Islet precursor cell (in vitro differentiated cells): ENCODE data around the gene FMN1.
"Not testable (repeated sequence)": the region's sequence is repeated elsewhere in the genome, so short reads cannot be mapped to it uniquely, and the experiment has no call there.

ENCODE experiments used
- DNase-seq: peaks from one replicate; pipeline ENCODE4 v3.0.0-alpha.2; 2018

Gene FMN1

GRCh38 chr15:32957219-32957618, 237.3 kb downstream of the FMN1 start:
- no peak for DNase-seq

GRCh38 chr15:32956711-32957110, 237.8 kb downstream of the FMN1 start:
- DNase-seq = no peak

GRCh38 chr15:32956006-32956405, 238.5 kb downstream of the FMN1 start:
- no peak for DNase-seq

- DNase-seq = no peak
Observed at GRCh38 chr15:32953533-32953910, 241.0 kb downstream of the FMN1 start.

GRCh38 chr15:32952901-32953532, 241.5 kb downstream of the FMN1 start:
- no peak for DNase-seq

- DNase-seq = no peak
Observed at GRCh38 chr15:32951736-32952464, 242.6 kb downstream of the FMN1 start.

- not testable (repeated sequence) for DNase-seq
Observed at GRCh38 chr15:32950051-32950450, 244.5 kb downstream of the FMN1 start.

- DNase-seq = no peak
Observed at GRCh38 chr15:32946210-32946609, 248.3 kb downstream of the FMN1 start.

GRCh38 chr15:32944431-32944830, 250.1 kb downstream of the FMN1 start:
- no peak for DNase-seq

GRCh38 chr15:32943711-32944110, 250.8 kb downstream of the FMN1 start:
- no peak for DNase-seq

- no peak for DNase-seq
Observed at GRCh38 chr15:32942401-32942841, 252.1 kb downstream of the FMN1 start.

- DNase-seq = peak; percentile 77
Observed at GRCh38 chr15:32941823-32942222, 252.7 kb downstream of the FMN1 start.

- DNase-seq = no peak
Observed at GRCh38 chr15:32936976-32937375, 257.5 kb downstream of the FMN1 start.

GRCh38 chr15:32936283-32936918, 258.1 kb downstream of the FMN1 start:
- no peak for DNase-seq

- no peak for DNase-seq
Observed at GRCh38 chr15:32935139-32935538, 259.4 kb downstream of the FMN1 start.

GRCh38 chr15:32933236-32933635, 261.3 kb downstream of the FMN1 start:
- no peak for DNase-seq

GRCh38 chr15:32928876-32929275, 265.6 kb downstream of the FMN1 start:
- no peak for DNase-seq

GRCh38 chr15:32927124-32927523, 267.4 kb downstream of the FMN1 start:
- no peak for DNase-seq

GRCh38 chr15:32923176-32923575, 271.3 kb downstream of the FMN1 start:
- DNase-seq = no peak

GRCh38 chr15:32922541-32922940, 272.0 kb downstream of the FMN1 start:
- DNase-seq = no peak

- no peak for DNase-seq
Observed at GRCh38 chr15:32919749-32920414, 274.6 kb downstream of the FMN1 start.

- peak; percentile 80 for DNase-seq
Observed at GRCh38 chr15:32918547-32918946, 276.0 kb downstream of the FMN1 start.

GRCh38 chr15:32910839-32911238, 283.7 kb downstream of the FMN1 start:
- DNase-seq = no peak

- DNase-seq = no peak
Observed at GRCh38 chr15:32909431-32909830, 285.1 kb downstream of the FMN1 start.
